ENCODE data around the gene B4GALNT2. TPM values are rescaled to one million over a fixed set of nuclear protein-coding genes. Genes with fewer than 3 reads are reported as not detected.

B4GALNT2 gene
- total and polyA plus RNA-seq, 2 of the 13 experiments (the other 11 are each of a cell fraction or from before 2014, with no cell fraction given), result not detected

GRCh38 chr17:49191917-49192741 lies 59.6 kb downstream of the B4GALNT2 start (continued):
- TF ChIP-seq, protein P1, sequence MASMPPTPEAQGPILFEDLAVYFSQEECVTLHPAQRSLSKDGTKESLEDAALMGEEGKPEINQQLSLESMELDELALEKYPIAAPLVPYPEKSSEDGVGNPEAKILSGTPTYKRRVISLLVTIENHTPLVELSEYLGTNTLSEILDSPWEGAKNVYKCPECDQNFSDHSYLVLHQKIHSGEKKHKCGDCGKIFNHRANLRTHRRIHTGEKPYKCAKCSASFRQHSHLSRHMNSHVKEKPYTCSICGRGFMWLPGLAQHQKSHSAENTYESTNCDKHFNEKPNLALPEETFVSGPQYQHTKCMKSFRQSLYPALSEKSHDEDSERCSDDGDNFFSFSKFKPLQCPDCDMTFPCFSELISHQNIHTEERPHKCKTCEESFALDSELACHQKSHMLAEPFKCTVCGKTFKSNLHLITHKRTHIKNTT (CRISPR knock-in tag; IDR thresholded peaks at IDR 0.05), result peak; percentile 89; the same call in 1 of the 2 replicates
- TF ChIP-seq HNRNPLL (IDR thresholded peaks at IDR 0.05; ENCODE audit: low read depth, low read length, poor library complexity, severe bottlenecking) (peak; percentile 74), ZNF350 (CRISPR knock-in tag; IDR thresholded peaks at IDR 0.05; ENCODE audit: borderline replicate concordance, low read depth) (peak; percentile 94), KLF11 (CRISPR knock-in tag; IDR thresholded peaks at IDR 0.05) (peak; percentile 89), SOX5 (CRISPR knock-in tag; IDR thresholded peaks at IDR 0.05; ENCODE audit: borderline replicate concordance) (peak; percentile 40; the same call in 1 of the 2 replicates), ZNF7 (CRISPR knock-in tag; IDR thresholded peaks at IDR 0.05) (peak; percentile 12; the same call in 1 of the 2 replicates), HHEX (CRISPR knock-in tag; IDR thresholded peaks at IDR 0.05) (peak; percentile 28; the same call in 1 of the 2 replicates), USF2 (IDR thresholded peaks at IDR 0.05; ENCODE audit: low read depth, low read length) (no peak), USF2 (CRISPR knock-in tag; IDR thresholded peaks at IDR 0.05; ENCODE audit: borderline replicate concordance) (0 out of 2 replicates have a peak, but pooled peaks have one; percentile 13), CHCHD3 (CRISPR knock-in tag; IDR thresholded peaks at IDR 0.05) (0 out of 2 replicates have a peak, but pooled peaks have one; percentile 86), ZNF800 (CRISPR knock-in tag; IDR thresholded peaks at IDR 0.05) (peak; percentile 95), PAX8 (CRISPR knock-in tag; IDR thresholded peaks at IDR 0.05; ENCODE audit: borderline replicate concordance) (0 out of 2 replicates have a peak, but pooled peaks have one; percentile 34), CREB1 (IDR thresholded peaks at IDR 0.05) (no peak), CREB1 (CRISPR knock-in tag; IDR thresholded peaks at IDR 0.05) (peak; percentile 46; the same call in 1 of the 2 replicates), RFX5 (IDR thresholded peaks at IDR 0.05; ENCODE audit: low read depth, low read length) (no peak), RBFOX2 (IDR thresholded peaks at IDR 0.05; ENCODE audit: low read depth, low read length) (peak; percentile 64; the same call in 1 of the 2 replicates), TEAD2 (CRISPR knock-in tag; IDR thresholded peaks at IDR 0.05) (peak; percentile 67; the same call in 1 of the 2 replicates), ARHGAP35 (CRISPR knock-in tag; IDR thresholded peaks at IDR 0.05; ENCODE audit: borderline replicate concordance) (peak; percentile 32; the same call in 1 of the 2 replicates), TAF15 (IDR thresholded peaks at IDR 0.05; ENCODE audit: low read depth, low read length, poor library complexity, severe bottlenecking) (no peak), ZNF879 (CRISPR knock-in tag; IDR thresholded peaks at IDR 0.05) (peak; percentile 10; the same call in 1 of the 2 replicates), RAD51 (IDR thresholded peaks at IDR 0.05; ENCODE audit: borderline replicate concordance) (no peak), PHF20 (CRISPR knock-in tag; IDR thresholded peaks at IDR 0.05) (peak; percentile 50; the same call in 1 of the 2 replicates), POLR2G (IDR thresholded peaks at IDR 0.05; ENCODE audit: low read depth, low read length) (peak; percentile 71), ZNF260 (CRISPR knock-in tag; IDR thresholded peaks at IDR 0.05; ENCODE audit: borderline replicate concordance, low read depth) (no peak)
- TF ChIP-seq, protein P2, sequence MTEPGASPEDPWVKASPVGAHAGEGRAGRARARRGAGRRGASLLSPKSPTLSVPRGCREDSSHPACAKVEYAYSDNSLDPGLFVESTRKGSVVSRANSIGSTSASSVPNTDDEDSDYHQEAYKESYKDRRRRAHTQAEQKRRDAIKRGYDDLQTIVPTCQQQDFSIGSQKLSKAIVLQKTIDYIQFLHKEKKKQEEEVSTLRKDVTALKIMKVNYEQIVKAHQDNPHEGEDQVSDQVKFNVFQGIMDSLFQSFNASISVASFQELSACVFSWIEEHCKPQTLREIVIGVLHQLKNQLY (CRISPR knock-in tag; IDR thresholded peaks at IDR 0.05), result peak; percentile 59; the same call in 1 of the 2 replicates
